ENCODE results near the gene LYPLA2. TPM values are rescaled to one million over a fixed set of nuclear protein-coding genes. Genes with fewer than 3 reads are reported as not detected.
A peak's percentile ranks its signal among the peaks of the same experiment; 100 is the strongest.
"Not testable (repeated sequence)": the region's sequence is repeated elsewhere in the genome, so short reads cannot be mapped to it uniquely, and the experiment has no call there.

The LYPLA2 gene
- total and polyA plus RNA-seq, 2 donors (not counting 3 experiments of a cell fraction or from before 2014, with no cell fraction given) = 110 to 137 TPM

DNA sequence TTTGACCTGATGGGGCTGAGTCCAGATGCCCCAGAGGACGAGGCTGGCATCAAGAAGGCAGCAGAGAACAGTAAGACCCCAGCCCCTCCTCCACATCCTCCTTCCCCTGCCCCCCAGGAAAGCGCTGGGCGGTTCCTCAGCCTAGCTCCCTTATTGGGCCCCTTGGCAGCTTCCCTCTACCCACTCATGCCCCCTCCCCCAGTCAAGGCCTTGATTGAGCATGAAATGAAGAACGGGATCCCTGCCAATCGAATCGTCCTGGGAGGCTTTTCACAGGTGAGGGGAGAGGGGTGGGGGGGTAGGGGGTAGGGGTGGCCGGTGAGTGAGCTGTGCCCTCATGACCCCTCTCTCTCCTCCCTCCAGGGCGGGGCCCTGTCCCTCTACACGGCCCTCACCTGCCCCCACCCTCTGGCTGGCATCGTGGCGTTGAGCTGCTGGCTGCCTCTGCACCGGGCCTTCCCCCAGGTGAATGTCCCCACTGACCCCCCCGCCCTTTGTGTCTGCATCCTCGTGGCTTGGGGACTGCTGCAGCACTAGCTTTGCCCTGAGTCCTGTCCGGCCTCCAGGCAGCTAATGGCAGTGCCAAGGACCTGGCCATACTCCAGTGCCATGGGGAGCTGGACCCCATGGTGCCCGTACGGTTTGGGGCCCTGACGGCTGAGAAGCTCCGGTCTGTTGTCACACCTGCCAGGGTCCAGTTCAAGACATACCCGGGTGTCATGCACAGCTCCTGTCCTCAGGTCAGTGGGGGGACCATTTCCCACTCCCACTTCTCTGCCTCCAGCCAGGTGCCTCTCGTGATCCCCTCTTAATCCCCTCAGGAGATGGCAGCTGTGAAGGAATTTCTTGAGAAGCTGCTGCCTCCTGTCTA, 3.2 kb downstream of the LYPLA2 start:
- FAIRE-seq = peak; percentile 40
- peaks cover 24% of the 10 kb centered on the region for H3K79me2 ChIP-seq (ENCODE audit: control insufficient read depth, insufficient read depth, low read length)
- H3K4me2 ChIP-seq (ENCODE audit: insufficient read depth, low read length) = no peak overlapping the region
- H3K4me3 ChIP-seq (replicated peaks in 1 of 3; ENCODE audit: insufficient read depth in 1 of 3, low read depth in 1 of 3, low read length in 3 of 3) = no peak overlapping the region
- no peak for TF ChIP-seq MYC (IDR thresholded peaks at IDR 0.05; ENCODE audit: low read depth, low read length)
- peak; percentile 21 for TF ChIP-seq POLR2AphosphoS5 (IDR thresholded peaks at IDR 0.05; ENCODE audit: insufficient read depth, low read depth, low read length)
- H3K4me1 ChIP-seq (ENCODE audit: control insufficient read depth, extremely low read depth, insufficient read depth, low read length) = peaks cover 23% of the 10 kb centered on the region
- H3K9ac ChIP-seq (replicated peaks; ENCODE audit: extremely low read depth, insufficient read depth, low read length) = no peak overlapping the region
- BruUV-seq (replicated peaks) = no TSS peak
- no peaks in the 10 kb centered on the region for H3K27me3 ChIP-seq (ENCODE audit: control insufficient read depth in 2 of 2, insufficient read depth in 2 of 2, low read length in 2 of 2)
- no peak overlapping the region for H3K27ac ChIP-seq (ENCODE audit: insufficient read depth, low read depth, low read length)
- no peaks in the 10 kb centered on the region for H3K9me1 ChIP-seq (replicated peaks; ENCODE audit: control insufficient read depth, extremely low read depth, insufficient read depth, low read length)
- intact Hi-C loops (cut with micrococcal nuclease) (no loop called here), dilution Hi-C loops (cut with MboI; ENCODE audit: extremely low pct_ligation_motif_present, low sequenced_read_pairs) (no loop called here)
- H4K20me1 ChIP-seq (replicated peaks; ENCODE audit: control insufficient read depth, extremely low read depth, insufficient read depth, low read length) = no peaks in the 10 kb centered on the region
- no peak for DNase-seq (ENCODE audit: low read depth, low spot score)
- H3K9me3 ChIP-seq (replicated peaks; ENCODE audit: control insufficient read depth, insufficient read depth, low read length) = no peaks in the 10 kb centered on the region
- no peak overlapping the region for H2AFZ ChIP-seq (ENCODE audit: low read depth, low read length)
- ChIA-PET POLR2A (interaction anchor here (1.0 kb wide), 1 partner anchor 16 kb away, joined by 6 read pairs; the partner anchor contains the start of gene PITHD1), CTCF (interaction anchor here (0.7 to 1.7 kb wide), 3 partner anchors 16 to 22 kb away, joined by 3 to 5 read pairs (median 3); partner anchors contain the start of gene PITHD1)
- H3K36me3 ChIP-seq (ENCODE audit: control insufficient read depth in 2 of 2, extremely low read depth in 1 of 2, insufficient read depth in 2 of 2, low read length in 2 of 2) = peaks cover 0 to 39% of the 10 kb centered on the region in 2 experiments

DNA sequence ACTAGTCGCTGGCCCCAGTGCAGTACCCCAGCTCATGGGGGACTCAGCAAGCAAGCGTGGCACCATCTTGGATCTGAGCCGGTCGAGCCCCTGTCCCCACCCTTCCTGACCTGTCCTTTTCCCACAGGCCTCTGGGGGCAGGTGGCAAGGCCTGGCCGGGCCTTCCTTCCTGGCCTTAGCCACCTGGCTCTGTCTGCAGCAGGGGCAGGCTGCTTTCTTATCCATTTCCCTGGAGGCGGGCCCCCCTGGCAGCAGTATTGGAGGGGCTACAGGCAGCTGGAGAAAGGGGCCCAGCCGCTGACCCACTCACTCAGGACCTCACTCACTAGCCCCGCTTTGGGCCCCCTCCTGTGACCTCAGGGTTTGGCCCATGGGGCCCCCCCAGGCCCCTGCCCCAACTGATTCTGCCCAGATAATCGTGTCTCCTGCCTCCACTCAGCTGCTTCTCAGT, 3.8 kb downstream of the LYPLA2 start:
- H3K9me1 ChIP-seq (replicated peaks; ENCODE audit: control insufficient read depth, extremely low read depth, insufficient read depth, low read length); H2AFZ ChIP-seq (ENCODE audit: low read depth, low read length); H3K9ac ChIP-seq (replicated peaks; ENCODE audit: extremely low read depth, insufficient read depth, low read length); H3K4me2 ChIP-seq (ENCODE audit: insufficient read depth, low read length); FAIRE-seq; H3K27ac ChIP-seq (ENCODE audit: insufficient read depth, low read depth, low read length); H4K20me1 ChIP-seq (replicated peaks; ENCODE audit: control insufficient read depth, extremely low read depth, insufficient read depth, low read length); H3K9me3 ChIP-seq (replicated peaks; ENCODE audit: control insufficient read depth, insufficient read depth, low read length); intact Hi-C loops (cut with micrococcal nuclease); H3K27me3 ChIP-seq (ENCODE audit: control insufficient read depth in 2 of 2, insufficient read depth in 2 of 2, low read length in 2 of 2); dilution Hi-C loops (cut with MboI; ENCODE audit: extremely low pct_ligation_motif_present, low sequenced_read_pairs); H3K4me3 ChIP-seq (replicated peaks in 1 of 3; ENCODE audit: insufficient read depth in 1 of 3, low read depth in 1 of 3, low read length in 3 of 3); DNase-seq (ENCODE audit: low read depth, low spot score): not testable (repeated sequence)
- BruUV-seq (replicated peaks) = TSS peak; percentile 14
- Histone ChIP-seq H3K4me1 (ENCODE audit: control insufficient read depth, extremely low read depth, insufficient read depth, low read length) (peaks cover 23% of the 10 kb centered on the region), H3K36me3 (ENCODE audit: control insufficient read depth in 2 of 2, extremely low read depth in 1 of 2, insufficient read depth in 2 of 2, low read length in 2 of 2) (peaks cover 0 to 39% of the 10 kb centered on the region in 2 experiments), H3K79me2 (ENCODE audit: control insufficient read depth, insufficient read depth, low read length) (peaks cover 24% of the 10 kb centered on the region)
- POLR2A ChIA-PET = interaction anchor here (1.0 kb wide), 1 partner anchor 17 kb away, joined by 6 read pairs; the partner anchor contains the start of gene PITHD1
- CTCF ChIA-PET = interaction anchor here (0.7 to 1.7 kb wide), 3 partner anchors 15 to 23 kb away, joined by 3 to 5 read pairs (median 3); partner anchors contain the start of gene PITHD1
